AG20443 (cell line): ENCODE data around the gene DNAAF1.
"Not testable (repeated sequence)": the region's sequence is repeated elsewhere in the genome, so short reads cannot be mapped to it uniquely, and the experiment has no call there.

Experiments used
- DNase-seq: peaks from one replicate; pipeline ENCODE4 v3.0.0; 2012; ENCODE audit warnings: low spot score, mixed read lengths

The DNAAF1 gene

DNA sequence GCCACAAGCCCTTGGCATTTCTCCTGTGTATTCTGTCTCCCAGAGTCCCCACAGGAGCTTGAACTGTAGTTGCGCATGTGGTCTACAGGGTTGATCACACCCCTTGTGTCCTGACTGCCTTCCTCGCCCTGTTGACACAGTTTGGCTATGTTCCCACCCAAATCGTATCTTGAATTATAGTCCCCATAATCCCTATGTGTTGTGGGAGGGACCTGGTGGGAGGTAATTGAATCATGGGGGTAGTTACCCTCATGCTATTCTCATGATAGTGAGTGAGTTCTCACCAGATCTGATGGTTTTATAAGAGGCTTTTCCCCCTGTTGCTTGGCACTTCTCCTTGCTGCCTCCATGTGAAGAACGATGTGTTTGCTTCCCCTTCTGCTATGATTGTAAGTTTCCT, 67.0 kb downstream of the DNAAF1 start:
- no peak for DNase-seq

DNA sequence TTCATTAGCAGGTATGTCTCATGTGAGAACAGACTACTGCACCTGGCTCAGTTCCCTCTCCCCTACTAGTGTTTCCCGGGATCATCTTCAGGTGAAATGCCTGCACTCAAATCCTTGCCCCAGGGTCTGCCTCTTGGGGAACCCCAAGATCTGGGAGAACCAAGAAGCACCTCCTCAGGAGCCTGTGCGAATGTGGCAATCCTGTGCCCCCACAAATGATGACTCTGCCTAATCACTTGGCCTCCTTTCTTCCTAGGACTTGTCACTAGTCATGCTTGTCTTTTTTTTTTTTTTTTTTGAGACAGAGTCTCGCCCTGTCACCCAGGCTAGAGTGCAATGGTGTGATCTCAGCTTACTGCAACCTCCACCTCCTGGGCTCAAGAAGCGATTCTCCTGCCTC, 67.5 kb downstream of the DNAAF1 start:
- no peak for DNase-seq

DNA sequence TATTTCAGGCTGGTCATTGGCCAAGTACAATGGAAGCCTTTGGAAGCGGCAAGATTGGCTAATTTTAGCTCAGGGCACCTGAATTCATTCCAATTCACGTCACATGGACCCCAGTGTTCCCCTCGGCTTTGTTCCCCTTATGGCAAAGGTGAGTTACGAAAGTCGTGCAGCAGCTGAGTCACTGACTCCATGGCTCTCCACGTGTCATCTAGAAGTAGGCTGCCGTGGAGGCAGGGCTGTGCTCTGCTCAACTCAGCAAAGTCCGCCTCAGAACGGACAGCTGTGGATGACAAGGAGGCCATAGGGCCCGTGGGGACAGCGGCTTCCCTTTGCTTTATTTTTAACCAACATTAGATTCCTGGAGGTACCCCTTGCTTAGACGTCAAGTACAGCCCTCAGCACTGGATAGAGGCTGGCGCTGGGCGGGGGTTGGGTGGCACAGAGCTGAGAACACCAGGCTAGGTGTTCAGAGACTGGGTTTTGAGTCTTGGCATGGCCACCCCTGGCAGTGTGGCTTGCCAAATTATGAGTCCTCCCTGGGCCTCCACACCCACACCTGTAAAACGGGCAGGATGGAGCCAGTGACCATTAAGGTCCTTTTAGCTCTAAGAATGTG, 69.5 kb downstream of the DNAAF1 start:
- DNase-seq, result no peak

DNA sequence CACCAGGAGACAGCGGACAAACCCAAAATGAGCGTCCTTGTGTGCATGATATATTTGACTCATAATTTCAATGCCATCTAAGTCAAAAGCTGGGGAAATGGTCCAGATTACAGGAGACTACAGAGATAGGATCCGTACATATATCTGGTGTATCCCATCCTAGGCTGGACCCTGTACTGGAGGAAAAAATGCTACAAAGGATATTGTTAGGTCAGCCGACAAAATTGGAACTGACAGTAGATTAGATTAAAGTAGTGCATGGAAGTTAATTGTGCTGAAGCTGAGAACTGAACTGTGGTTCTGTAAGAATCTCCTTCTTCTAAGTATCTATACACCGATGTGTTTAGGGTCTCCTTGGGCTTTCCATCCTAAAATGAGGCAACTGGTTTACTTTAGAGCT, 70.4 kb downstream of the DNAAF1 start:
- DNase-seq, result no peak

- not testable (repeated sequence) for DNase-seq
Measured at GRCh38 chr16:84216144-84216543, 71.0 kb downstream of the DNAAF1 start.

DNA sequence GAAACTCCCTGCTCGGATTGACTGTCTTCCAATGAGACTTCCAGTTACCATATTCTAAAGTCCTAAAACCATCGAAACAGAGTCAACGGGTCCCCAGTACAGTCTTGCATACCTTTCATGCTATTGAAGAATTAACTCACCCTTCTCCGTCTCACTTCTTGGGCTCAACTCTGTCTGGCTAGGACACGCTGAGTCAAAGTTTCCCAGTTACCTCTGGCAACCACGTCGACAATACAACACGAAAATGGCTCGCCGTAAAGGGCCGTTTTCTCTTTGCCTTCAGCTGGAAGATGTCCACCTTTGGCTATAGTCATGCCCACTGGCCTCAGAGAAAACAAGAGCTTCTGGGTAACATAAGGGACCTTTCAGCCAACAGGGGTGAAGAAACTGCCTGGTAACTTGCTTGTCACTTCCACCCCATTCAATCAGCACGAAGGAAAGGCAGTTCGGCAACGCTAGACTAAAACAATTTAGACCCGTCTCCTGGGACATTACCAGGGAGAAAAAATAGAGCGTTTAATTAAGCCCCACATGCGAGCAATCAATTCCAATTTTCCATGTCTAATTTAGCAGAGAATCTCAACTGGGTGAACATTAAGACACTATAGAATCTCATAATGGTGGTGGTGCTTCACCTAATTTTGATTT, 73.2 kb downstream of the DNAAF1 start:
- DNase-seq, result no peak

GRCh38 chr16:84218956-84219355, 73.8 kb downstream of the DNAAF1 start:
- DNase-seq, result no peak

DNA sequence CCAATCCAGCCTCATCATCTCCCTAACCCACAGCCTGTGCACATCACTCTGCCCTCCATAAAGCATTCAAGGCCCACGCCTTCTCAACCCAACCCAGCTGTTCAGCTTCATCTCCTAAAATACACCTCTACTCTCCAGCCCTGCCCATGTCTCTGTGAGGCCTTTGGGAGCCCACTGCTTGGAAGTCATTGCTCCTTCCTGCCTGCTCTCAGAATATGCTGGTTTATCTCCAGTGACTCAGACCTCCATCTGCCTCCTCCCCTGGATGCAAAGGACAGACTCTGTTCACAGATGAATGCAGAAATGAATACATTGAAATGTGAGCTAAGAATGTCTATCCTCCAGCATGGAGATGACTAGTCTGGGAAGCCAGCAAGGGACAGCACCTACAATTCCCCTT, 75.7 kb downstream of the DNAAF1 start:
- DNase-seq, result peak; percentile 42

- DNase-seq, result no peak
Measured at GRCh38 chr16:84223456-84223855, 78.3 kb downstream of the DNAAF1 start.

- no peak for DNase-seq
Measured at GRCh38 chr16:84224554-84224953, 79.4 kb downstream of the DNAAF1 start.

GRCh38 chr16:84225126-84225525, 80.0 kb downstream of the DNAAF1 start:
- DNase-seq, result no peak

DNA sequence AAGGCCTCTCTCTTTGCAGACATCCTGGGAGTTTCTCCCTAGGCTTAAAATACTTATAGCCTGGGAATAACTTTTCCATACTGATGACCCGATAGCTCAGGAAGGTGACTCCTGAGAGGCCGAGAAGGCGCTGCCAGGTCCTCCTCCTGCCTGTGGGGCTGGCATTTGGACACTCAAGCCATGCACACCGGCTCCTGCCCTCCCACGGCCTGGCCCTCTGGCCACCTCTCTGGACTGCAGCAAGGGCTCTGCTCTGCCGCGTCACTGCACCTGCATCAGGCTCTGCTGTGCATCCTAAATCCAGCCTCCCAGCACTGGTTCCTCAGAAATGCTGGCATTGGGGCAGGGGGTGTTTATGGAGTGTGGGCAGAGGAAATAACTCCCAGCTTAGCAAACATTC, 80.5 kb downstream of the DNAAF1 start:
- no peak for DNase-seq

GRCh38 chr16:84226026-84226425, 80.9 kb downstream of the DNAAF1 start:
- no peak for DNase-seq
